DOHH2 (cell line): ENCODE results near the gene HCN2.

Experiments used
- EZH2phosphoT487 ChIP-seq: fragments of 200-600 bp; sonication (generic); IDR thresholded peaks from 2 replicates; pipeline ENCODE4 v1.6.1; 2017; ENCODE audit warnings: borderline replicate concordance, mild to moderate bottlenecking, antibody characterized with exemption, low read length, moderate library complexity, mixed read lengths
- TF ChIP-seq, protein P1 (sequence below): fragments of 200-600 bp; sonication (generic); IDR thresholded peaks from one replicate; pipeline ENCODE4 v1.5.1; 2014; ENCODE audit warnings: antibody characterized with exemption, mild to moderate bottlenecking, low read depth, low read length; ENCODE audit not compliant: poor library complexity, severe bottlenecking

GRCh38 chr19:548886-549830 lies 40.5 kb upstream of the HCN2 start:
- TF ChIP-seq, protein P1, sequence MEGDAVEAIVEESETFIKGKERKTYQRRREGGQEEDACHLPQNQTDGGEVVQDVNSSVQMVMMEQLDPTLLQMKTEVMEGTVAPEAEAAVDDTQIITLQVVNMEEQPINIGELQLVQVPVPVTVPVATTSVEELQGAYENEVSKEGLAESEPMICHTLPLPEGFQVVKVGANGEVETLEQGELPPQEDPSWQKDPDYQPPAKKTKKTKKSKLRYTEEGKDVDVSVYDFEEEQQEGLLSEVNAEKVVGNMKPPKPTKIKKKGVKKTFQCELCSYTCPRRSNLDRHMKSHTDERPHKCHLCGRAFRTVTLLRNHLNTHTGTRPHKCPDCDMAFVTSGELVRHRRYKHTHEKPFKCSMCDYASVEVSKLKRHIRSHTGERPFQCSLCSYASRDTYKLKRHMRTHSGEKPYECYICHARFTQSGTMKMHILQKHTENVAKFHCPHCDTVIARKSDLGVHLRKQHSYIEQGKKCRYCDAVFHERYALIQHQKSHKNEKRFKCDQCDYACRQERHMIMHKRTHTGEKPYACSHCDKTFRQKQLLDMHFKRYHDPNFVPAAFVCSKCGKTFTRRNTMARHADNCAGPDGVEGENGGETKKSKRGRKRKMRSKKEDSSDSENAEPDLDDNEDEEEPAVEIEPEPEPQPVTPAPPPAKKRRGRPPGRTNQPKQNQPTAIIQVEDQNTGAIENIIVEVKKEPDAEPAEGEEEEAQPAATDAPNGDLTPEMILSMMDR = no peak
- TF ChIP-seq EZH2phosphoT487 = no peak
